ENCODE results near the gene PRSS38. TPM values are rescaled to one million over a fixed set of nuclear protein-coding genes. Genes with fewer than 3 reads are reported as not detected.

PRSS38 gene
- total RNA-seq, 1 donor from 2014 or later: not detected

- FAIRE-seq (no peak), DNase-seq (ENCODE audit: low spot score in 2 of 2) (no peak)
Observed at GRCh38 chr1:227893949-227894721, 78.7 kb downstream of the PRSS38 start.

GRCh38 chr1:227894831-227895451 lies 79.5 kb downstream of the PRSS38 start:
- DNase-seq (ENCODE audit: low spot score in 2 of 2) (no peak), FAIRE-seq (no peak)

Other genes with a start within 250 kb of the PRSS38 start
- 15.9 TPM for gene JMJD4, start 80.4 kb upstream of the PRSS38 start, total RNA-seq
- gene SNAP47, start 80.2 kb upstream of the PRSS38 start, total RNA-seq: 70.5 TPM
- 1.2 TPM for gene WNT9A, start 132.3 kb downstream of the PRSS38 start, total RNA-seq
- not detected for gene WNT3A, start 191.3 kb downstream of the PRSS38 start, total RNA-seq

Measured in frontal cortex (tissue), 4 donors.